ENCODE data around the gene SLC26A8. TPM values are rescaled to one million over a fixed set of nuclear protein-coding genes. Genes with fewer than 3 reads are reported as not detected.
"Not testable (repeated sequence)": the region's sequence is repeated elsewhere in the genome, so short reads cannot be mapped to it uniquely, and the experiment has no call there.

The SLC26A8 gene
- polyA plus RNA-seq, 3 donors = 0.52 to 1.7 (median 1.5) TPM

GRCh38 chr6:35984701-35985100, 39.7 kb downstream of the SLC26A8 start:
- WGBS (ENCODE audit: insufficient coverage) = 100% methylated on average over 2 of the region's 4 CpGs
- intact Hi-C loops (cut with micrococcal nuclease) = no loop called here
- Histone ChIP-seq H3K27ac (ENCODE audit: low read depth in 1 of 2, low read length in 2 of 2) (no peak overlapping the region), H3K36me3 (replicated peaks in 1 of 2; ENCODE audit: control insufficient read depth in 1 of 2, insufficient read depth in 2 of 2, low read length in 2 of 2) (no peaks in the 10 kb centered on the region), H3K27me3 (ENCODE audit: control insufficient read depth in 2 of 2, insufficient read depth in 2 of 2, low read length in 2 of 2) (no peaks in the 10 kb centered on the region), H3K4me3 (replicated peaks in 1 of 3; ENCODE audit: low read depth in 2 of 3, low read length in 3 of 3) (no peak overlapping the region), H3K9ac (ENCODE audit: insufficient read depth, low read length, poor library complexity, severe bottlenecking) (no peak overlapping the region), H2AFZ (ENCODE audit: insufficient read depth, low read depth, low read length, poor library complexity, severe bottlenecking) (no peak overlapping the region), H4K20me1 (ENCODE audit: insufficient read depth, low read length) (no peaks in the 10 kb centered on the region), H3K79me2 (ENCODE audit: insufficient read depth, low read length) (no peaks in the 10 kb centered on the region), H3K9me3 (replicated peaks in 1 of 2; ENCODE audit: control insufficient read depth in 1 of 2, insufficient read depth in 1 of 2, low read length in 2 of 2) (no peaks in the 10 kb centered on the region), H3K4me2 (replicated peaks; ENCODE audit: extremely low read depth, low read length, poor library complexity, severe bottlenecking) (no peak overlapping the region), H3K4me1 (ENCODE audit: control insufficient read depth in 1 of 2, insufficient read depth in 2 of 2, low read length in 2 of 2) (no peaks in the 10 kb centered on the region)
- TF ChIP-seq CTCF (IDR thresholded peaks at IDR 0.05) = no peak
- no peak for DNase-seq
- no peaks in the 10 kb centered on the region for H3K4me1 Mint-ChIP-seq
- peaks cover 11 to 13% of the 10 kb centered on the region in 2 donors for H3K36me3 Mint-ChIP-seq
- no peak overlapping the region for H3K4me3 Mint-ChIP-seq
- H3K27me3 Mint-ChIP-seq (ENCODE audit: low read depth in 3 of 3) = peaks cover 0 to 4% (median 3%) of the 10 kb centered on the region in 3 donors
- no peaks in the 10 kb centered on the region for H3K9me3 Mint-ChIP-seq
- H3K27ac Mint-ChIP-seq = peak overlapping the region in 1 of 7 donors; percentile 14

GRCh38 chr6:35980991-35981645, 43.3 kb downstream of the SLC26A8 start:
- Mint-ChIP-seq H3K27me3 (ENCODE audit: low read depth in 3 of 3) (peaks cover 0 to 4% (median 2%) of the 10 kb centered on the region in 3 donors), H3K36me3 (peaks cover 8 to 12% of the 10 kb centered on the region in 2 donors), H3K9me3 (no peaks in the 10 kb centered on the region), H3K27ac (no peak overlapping the region), H3K4me1 (peaks cover 1% of the 10 kb centered on the region), H3K4me3 (no peak overlapping the region)
- Histone ChIP-seq H3K4me2 (replicated peaks; ENCODE audit: extremely low read depth, low read length, poor library complexity, severe bottlenecking) (no peak overlapping the region), H3K9ac (ENCODE audit: insufficient read depth, low read length, poor library complexity, severe bottlenecking) (no peak overlapping the region), H2AFZ (ENCODE audit: insufficient read depth, low read depth, low read length, poor library complexity, severe bottlenecking) (no peak overlapping the region), H3K79me2 (ENCODE audit: insufficient read depth, low read length) (no peaks in the 10 kb centered on the region), H3K9me3 (replicated peaks in 1 of 2; ENCODE audit: control insufficient read depth in 1 of 2, insufficient read depth in 1 of 2, low read length in 2 of 2) (no peaks in the 10 kb centered on the region), H3K27ac (ENCODE audit: low read depth in 1 of 2, low read length in 2 of 2) (no peak overlapping the region), H4K20me1 (ENCODE audit: insufficient read depth, low read length) (no peaks in the 10 kb centered on the region), H3K4me3 (replicated peaks in 1 of 3; ENCODE audit: low read depth in 2 of 3, low read length in 3 of 3) (no peak overlapping the region), H3K4me1 (ENCODE audit: control insufficient read depth in 1 of 2, insufficient read depth in 2 of 2, low read length in 2 of 2) (no peaks in the 10 kb centered on the region), H3K27me3 (ENCODE audit: control insufficient read depth in 2 of 2, insufficient read depth in 2 of 2, low read length in 2 of 2) (no peaks in the 10 kb centered on the region), H3K36me3 (replicated peaks in 1 of 2; ENCODE audit: control insufficient read depth in 1 of 2, insufficient read depth in 2 of 2, low read length in 2 of 2) (peaks cover 0 to 4% of the 10 kb centered on the region in 2 donors)
- WGBS (ENCODE audit: insufficient coverage) = 96% methylated on average over 3 of the region's 6 CpGs
- DNase-seq = no peak
- intact Hi-C loops (cut with micrococcal nuclease) = no loop called here
- no peak for TF ChIP-seq CTCF (IDR thresholded peaks at IDR 0.05)

- H3K27ac Mint-ChIP-seq; H3K27ac ChIP-seq (ENCODE audit: low read depth in 1 of 2, low read length in 2 of 2); H3K4me3 ChIP-seq (replicated peaks in 1 of 3; ENCODE audit: low read depth in 2 of 3, low read length in 3 of 3); DNase-seq; H3K36me3 ChIP-seq (replicated peaks in 1 of 2; ENCODE audit: control insufficient read depth in 1 of 2, insufficient read depth in 2 of 2, low read length in 2 of 2); H3K9ac ChIP-seq (ENCODE audit: insufficient read depth, low read length, poor library complexity, severe bottlenecking); H3K4me1 Mint-ChIP-seq; H3K27me3 ChIP-seq (ENCODE audit: control insufficient read depth in 2 of 2, insufficient read depth in 2 of 2, low read length in 2 of 2); H3K4me3 Mint-ChIP-seq; H4K20me1 ChIP-seq (ENCODE audit: insufficient read depth, low read length); H3K27me3 Mint-ChIP-seq (ENCODE audit: low read depth in 3 of 3); H2AFZ ChIP-seq (ENCODE audit: insufficient read depth, low read depth, low read length, poor library complexity, severe bottlenecking); H3K4me2 ChIP-seq (replicated peaks; ENCODE audit: extremely low read depth, low read length, poor library complexity, severe bottlenecking); intact Hi-C loops (cut with micrococcal nuclease); H3K4me1 ChIP-seq (ENCODE audit: control insufficient read depth in 1 of 2, insufficient read depth in 2 of 2, low read length in 2 of 2); H3K79me2 ChIP-seq (ENCODE audit: insufficient read depth, low read length); H3K9me3 Mint-ChIP-seq; H3K9me3 ChIP-seq (replicated peaks in 1 of 2; ENCODE audit: control insufficient read depth in 1 of 2, insufficient read depth in 1 of 2, low read length in 2 of 2): not testable (repeated sequence)
- peaks cover 11 to 16% of the 10 kb centered on the region in 2 donors for H3K36me3 Mint-ChIP-seq
- no CpG with 5 or more reads among the region's 1 CpG for WGBS (ENCODE audit: insufficient coverage)
Measured at GRCh38 chr6:35980126-35980525, 44.3 kb downstream of the SLC26A8 start.

Measured in CD14-positive monocyte (primary cell).